Large intestine (tissue), 3 donors: ENCODE measurements around the gene TMEM59. TPM values are rescaled to one million over a fixed set of nuclear protein-coding genes. Genes with fewer than 3 reads are reported as not detected.
"Not testable (repeated sequence)": the region's sequence is repeated elsewhere in the genome, so short reads cannot be mapped to it uniquely, and the experiment has no call there.

ENCODE experiments used
- DNase-seq, 2 donors: peaks; one replicate each; pipeline versions ENCODE4 v3.0.0 to v3.0.0-alpha.2; 2013
- H3K27ac ChIP-seq: one replicate; pipeline ENCODE4 v1.5.1; 2013; ENCODE audit warnings: low read length
- H3K27me3 ChIP-seq: 2 replicates; pipeline ENCODE4 v1.6.1; 2013; ENCODE audit warnings: low read length; ENCODE audit not compliant: control insufficient read depth, insufficient read depth
- H3K36me3 ChIP-seq: 2 replicates; pipeline ENCODE4 v1.6.1; 2013; ENCODE audit warnings: low read length; ENCODE audit not compliant: control insufficient read depth, insufficient read depth
- H3K4me1 ChIP-seq: one replicate; pipeline ENCODE4 v1.6.1; 2013; ENCODE audit warnings: low read length; ENCODE audit not compliant: control insufficient read depth, insufficient read depth
- H3K4me3 ChIP-seq: one replicate; pipeline ENCODE4 v1.5.1; 2013; ENCODE audit warnings: low read length
- H3K9me3 ChIP-seq: one replicate; pipeline ENCODE4 v1.6.1; 2013; ENCODE audit warnings: mild to moderate bottlenecking, low read depth, low read length, moderate library complexity; ENCODE audit not compliant: control insufficient read depth
- WGBS: methylation state at CpG from one replicate; pipeline ENCODE4 v1.1.5; 2013; ENCODE audit warnings: low lambda C conversion rate; ENCODE audit not compliant: insufficient coverage; 5-methylcytosine and 5-hydroxymethylcytosine counted together
- polyA plus RNA-seq: library from polyadenylated mRNA; unstranded; fragments of 120-200 nt; gene quantifications from one replicate; pipeline ENCODE4 v1.2.1, GENCODE V29; 2013

TMEM59 gene
- polyA plus RNA-seq, 1 donor: 373 TPM

DNA sequence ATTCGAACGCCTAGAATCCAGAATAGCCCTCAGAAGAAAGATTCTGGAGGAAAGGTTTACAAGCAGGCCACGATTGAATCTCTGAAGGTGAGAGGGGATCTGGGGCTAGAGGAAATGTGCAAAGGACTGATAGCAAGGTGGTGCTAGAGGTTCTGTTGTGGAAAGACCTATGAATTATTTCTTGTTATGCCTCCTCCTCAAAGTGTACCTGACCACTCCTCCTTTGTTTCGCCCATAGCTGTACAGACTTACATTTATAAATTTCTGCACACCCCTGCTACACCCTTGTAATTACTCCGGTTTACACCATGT lies 1.4 kb upstream of the TMEM59 start:
- no peaks in the 10 kb centered on the region for H3K27me3 ChIP-seq
- no peaks in the 10 kb centered on the region for H3K9me3 ChIP-seq
- H3K4me3 ChIP-seq: peak overlapping the region; percentile 90
- peak in 1 of 2 donors; percentile 26 for DNase-seq
- no peaks in the 10 kb centered on the region for H3K36me3 ChIP-seq
- WGBS: 66% methylated on average over 2 of the region's 5 CpGs
- peaks cover 7% of the 10 kb centered on the region for H3K4me1 ChIP-seq
- no peak overlapping the region for H3K27ac ChIP-seq

DNA sequence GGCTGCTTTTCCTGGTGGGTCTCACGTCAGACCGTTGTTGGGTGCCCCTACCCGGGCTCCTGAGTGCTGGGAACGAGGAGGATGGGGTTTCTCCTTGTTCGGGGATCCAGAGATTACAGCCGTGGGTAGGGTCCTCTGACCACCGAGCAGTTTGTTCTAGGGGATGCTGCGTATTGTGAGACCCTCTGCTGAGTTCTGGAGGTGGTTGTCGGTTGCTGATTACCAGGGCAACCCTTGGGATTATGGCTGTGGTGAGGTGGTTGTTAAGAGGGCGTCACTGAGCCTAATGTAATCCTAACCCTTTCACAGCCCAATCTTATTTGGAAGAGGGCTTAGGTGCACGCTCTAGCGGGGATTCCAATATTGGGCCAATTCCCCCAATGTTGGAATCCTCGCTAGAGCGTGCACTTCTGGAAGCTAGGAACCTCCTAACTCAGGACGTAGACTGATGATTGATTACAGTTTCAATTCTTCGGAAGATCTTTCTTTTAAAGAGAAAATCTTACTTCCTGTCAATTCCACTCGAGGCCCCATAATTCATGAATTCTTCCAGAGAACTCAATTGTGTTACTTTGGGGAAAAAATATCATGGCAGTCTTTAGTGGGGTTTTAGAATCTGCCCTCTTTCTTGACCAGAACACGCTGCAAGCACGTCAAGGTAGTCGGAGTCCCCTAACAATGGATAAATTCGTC lies 887 bp upstream of the TMEM59 start:
- Histone ChIP-seq H3K27me3 (no peaks in the 10 kb centered on the region), H3K9me3 (no peaks in the 10 kb centered on the region), H3K4me3 (peak overlapping the region; percentile 90), H3K36me3 (no peaks in the 10 kb centered on the region), H3K4me1 (peaks cover 7% of the 10 kb centered on the region), H3K27ac (peak overlapping the region; percentile 96)
- WGBS: no CpG with 5 or more reads among the region's 21 CpGs
- no peak for DNase-seq

DNA sequence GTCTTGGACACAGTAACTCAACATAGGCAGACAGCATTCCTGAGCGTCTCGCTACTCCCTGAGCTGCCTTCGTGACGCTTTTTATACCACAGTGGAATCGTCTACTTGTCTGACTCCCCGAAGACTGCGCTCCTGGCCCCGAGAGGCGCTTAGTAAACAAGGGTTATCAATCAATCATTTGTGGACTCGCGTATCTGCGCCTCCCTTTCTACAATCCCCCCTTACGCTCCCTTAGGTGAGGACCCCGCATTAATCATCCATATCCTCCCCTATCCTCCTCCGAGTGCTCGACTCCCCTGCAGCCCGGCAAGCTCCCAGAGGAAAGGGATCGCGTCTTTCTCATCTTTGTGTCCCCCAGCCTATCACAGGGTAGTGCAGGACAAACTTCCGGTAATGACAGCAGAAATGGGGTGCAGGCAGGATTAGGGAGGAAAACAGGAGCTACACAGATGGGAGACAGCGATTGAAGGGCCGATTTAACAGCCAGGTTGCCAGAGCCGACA lies 522 bp downstream of the TMEM59 start:
- peak; percentile 42 to 75 for DNase-seq
- Histone ChIP-seq H3K4me1 (peaks cover 10% of the 10 kb centered on the region), H3K36me3 (no peaks in the 10 kb centered on the region), H3K27ac (peak overlapping the region; percentile 96), H3K4me3 (peak overlapping the region; percentile 90), H3K9me3 (no peaks in the 10 kb centered on the region), H3K27me3 (no peaks in the 10 kb centered on the region)
- WGBS: no CpG with 5 or more reads among the region's 23 CpGs

DNA sequence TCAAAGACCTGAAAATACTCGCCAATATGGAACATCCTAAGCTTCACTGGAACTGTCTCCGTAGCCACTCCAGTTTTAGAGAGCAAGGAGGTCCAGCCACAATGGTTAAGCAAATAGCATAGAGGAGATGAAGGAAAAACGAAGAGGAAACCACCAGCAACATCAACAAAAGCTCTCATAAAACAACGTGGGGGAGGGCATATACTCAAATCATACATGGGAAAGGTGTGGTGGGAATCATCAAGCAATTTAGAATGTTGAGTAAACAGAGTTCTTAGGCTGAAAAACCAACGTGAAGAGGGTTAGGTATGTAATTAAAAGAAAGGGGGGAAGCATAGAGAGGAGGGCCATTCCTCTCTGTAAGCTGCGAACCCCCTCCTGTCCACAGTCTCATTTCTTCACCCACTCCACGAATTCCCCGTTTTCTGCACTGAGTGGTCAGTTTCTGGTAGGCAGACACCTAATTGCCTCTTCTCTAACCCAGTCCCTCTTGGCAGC lies 1.0 kb downstream of the TMEM59 start:
- peaks cover 10% of the 10 kb centered on the region for H3K4me1 ChIP-seq
- DNase-seq: no peak
- 0% methylated on average over 2 of the region's 8 CpGs for WGBS

DNA sequence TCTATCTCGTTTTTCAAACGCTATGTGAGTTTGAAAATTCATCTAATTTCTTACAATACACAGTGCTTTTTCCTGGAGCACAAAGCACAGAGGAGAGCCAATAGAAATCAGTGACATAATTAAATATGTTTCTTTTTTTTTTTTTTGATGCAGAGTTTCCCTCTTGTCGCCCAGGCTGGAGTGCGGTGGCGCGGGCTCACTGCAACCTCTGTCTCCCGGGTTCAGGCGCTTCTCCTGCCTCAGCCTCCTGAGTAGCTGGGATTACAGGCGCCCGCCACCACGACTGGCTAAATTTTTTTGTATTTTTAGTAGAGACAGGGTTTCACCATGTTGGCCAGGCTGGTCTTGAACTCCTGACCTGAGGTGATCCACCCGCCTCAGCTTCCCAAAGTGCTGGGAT lies 2.6 kb downstream of the TMEM59 start:
- not testable (repeated sequence) for H3K9me3 ChIP-seq, DNase-seq, H3K27ac ChIP-seq, H3K27me3 ChIP-seq, H3K36me3 ChIP-seq, H3K4me3 ChIP-seq
- WGBS: no CpG with 5 or more reads among the region's 12 CpGs
- H3K4me1 ChIP-seq: peaks cover 10% of the 10 kb centered on the region

More for the DNA sequence above, 1.0 kb downstream of the TMEM59 start:
- Histone ChIP-seq H3K9me3 (no peaks in the 10 kb centered on the region), H3K36me3 (no peaks in the 10 kb centered on the region), H3K27me3 (no peaks in the 10 kb centered on the region), H3K4me3 (peak overlapping the region; percentile 90), H3K27ac (peak overlapping the region; percentile 96)

DNA sequence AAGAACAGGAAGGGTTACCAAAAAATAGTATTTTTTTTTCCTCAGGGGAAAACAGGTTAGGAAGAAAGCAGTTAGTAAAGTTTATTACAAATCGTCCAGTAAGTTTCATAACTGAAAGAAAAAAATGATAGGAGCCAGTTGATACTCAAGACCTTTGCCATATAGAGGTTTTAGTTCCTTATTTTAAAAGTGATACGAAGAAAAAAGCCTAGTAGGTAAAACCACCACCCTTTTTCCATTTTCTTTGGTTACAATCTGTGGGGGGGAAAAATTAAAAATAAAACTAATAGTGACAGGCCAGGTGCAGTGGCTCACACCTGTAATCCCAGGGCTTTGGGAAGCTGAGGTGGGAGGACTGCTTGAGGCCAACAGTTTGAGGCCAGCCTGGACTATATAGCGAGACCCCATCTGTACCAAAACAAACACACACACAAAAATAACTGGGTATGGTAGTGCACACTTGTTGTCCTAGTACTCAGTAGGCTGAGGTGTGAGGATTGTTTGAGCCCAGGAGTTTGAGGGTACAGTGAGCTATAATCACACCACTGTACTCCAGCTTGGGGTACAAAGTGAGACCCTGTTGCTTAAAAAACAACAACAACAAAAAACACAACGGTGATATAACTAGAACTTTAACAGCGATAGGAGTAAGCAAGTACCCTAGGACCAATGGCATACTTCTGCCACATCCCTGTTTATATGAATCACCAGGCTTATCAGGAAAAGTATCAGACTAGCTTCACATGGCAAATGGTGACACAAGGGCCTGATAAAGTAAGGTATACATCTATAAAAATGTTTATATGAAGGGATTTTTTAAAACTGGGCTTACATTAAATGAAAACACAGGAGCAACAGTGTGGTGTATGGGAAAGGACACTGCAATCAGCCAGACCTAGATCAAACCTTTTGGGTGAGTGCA lies 5.4 kb downstream of the TMEM59 start:
- no peak overlapping the region for H3K27ac ChIP-seq
- H3K36me3 ChIP-seq: peaks cover 9% of the 10 kb centered on the region
- H3K27me3 ChIP-seq: no peaks in the 10 kb centered on the region
- no peak overlapping the region for H3K4me3 ChIP-seq
- H3K9me3 ChIP-seq: no peaks in the 10 kb centered on the region
- WGBS: 87% methylated on average over 3 of the region's 5 CpGs
- DNase-seq: no peak
- peaks cover 4% of the 10 kb centered on the region for H3K4me1 ChIP-seq

DNA sequence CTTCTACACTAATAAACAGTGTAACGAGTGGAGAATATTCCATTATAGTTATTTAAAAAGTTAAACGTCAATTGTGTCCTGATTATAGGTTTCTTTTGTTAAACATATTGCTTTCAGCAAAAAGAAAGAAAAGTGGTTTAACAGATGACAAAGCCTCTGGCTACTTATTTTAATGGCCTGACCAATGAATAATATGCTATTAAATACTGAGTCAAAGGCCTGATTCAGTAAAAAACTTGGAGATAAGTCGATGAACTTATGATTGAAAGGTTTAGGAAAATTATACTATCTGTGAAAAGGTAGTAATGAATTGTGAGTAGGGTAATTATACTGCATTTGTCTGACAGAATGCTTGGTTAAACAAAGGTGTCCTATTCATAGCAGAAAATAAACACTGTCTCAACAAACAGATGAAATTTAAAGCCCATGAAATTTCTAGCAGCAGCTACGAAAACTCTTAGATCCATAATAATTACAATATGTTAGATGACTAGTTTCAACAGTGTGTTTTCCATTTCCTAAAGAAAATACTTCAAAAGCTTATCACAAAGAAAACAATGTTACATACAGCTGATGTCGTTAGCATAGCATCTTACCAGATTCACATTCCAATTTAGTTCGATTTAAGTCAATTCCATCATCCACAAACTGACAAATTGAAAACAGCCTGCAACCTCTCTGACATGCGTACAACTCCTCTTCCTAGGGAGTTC lies 6.2 kb downstream of the TMEM59 start:
- Histone ChIP-seq H3K27ac (no peak overlapping the region), H3K4me1 (peaks cover 4% of the 10 kb centered on the region), H3K9me3 (no peaks in the 10 kb centered on the region), H3K27me3 (no peaks in the 10 kb centered on the region), H3K4me3 (no peak overlapping the region), H3K36me3 (peaks cover 16% of the 10 kb centered on the region)
- 90% methylated on average over 4 of the region's 7 CpGs for WGBS
- DNase-seq: no peak

DNA sequence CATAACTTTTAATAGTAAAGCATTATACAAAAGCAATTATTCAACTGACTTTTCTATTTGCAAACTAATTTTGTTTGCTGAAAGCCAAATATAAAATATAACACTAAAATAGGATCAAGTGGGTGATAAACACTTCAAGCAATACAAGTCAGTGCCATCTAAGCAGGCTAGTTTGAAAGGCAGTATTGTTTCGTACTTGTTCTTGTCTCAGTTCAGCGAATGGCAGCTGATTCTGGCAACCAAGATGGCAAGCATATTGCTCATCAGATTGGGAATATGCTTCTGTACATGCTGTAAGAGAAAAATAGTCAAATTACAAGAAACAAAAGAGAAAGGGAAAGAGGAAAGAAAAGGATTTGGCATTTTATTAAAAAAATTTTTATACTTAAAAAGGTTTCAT lies 7.5 kb downstream of the TMEM59 start:
- no peak overlapping the region for H3K27ac ChIP-seq
- DNase-seq: no peak
- no CpG with 5 or more reads among the region's 2 CpGs for WGBS
- H3K4me3 ChIP-seq: no peak overlapping the region
- peaks cover 4% of the 10 kb centered on the region for H3K4me1 ChIP-seq
- H3K9me3 ChIP-seq: no peaks in the 10 kb centered on the region
- H3K36me3 ChIP-seq: peaks cover 19% of the 10 kb centered on the region
- H3K27me3 ChIP-seq: no peaks in the 10 kb centered on the region

DNA sequence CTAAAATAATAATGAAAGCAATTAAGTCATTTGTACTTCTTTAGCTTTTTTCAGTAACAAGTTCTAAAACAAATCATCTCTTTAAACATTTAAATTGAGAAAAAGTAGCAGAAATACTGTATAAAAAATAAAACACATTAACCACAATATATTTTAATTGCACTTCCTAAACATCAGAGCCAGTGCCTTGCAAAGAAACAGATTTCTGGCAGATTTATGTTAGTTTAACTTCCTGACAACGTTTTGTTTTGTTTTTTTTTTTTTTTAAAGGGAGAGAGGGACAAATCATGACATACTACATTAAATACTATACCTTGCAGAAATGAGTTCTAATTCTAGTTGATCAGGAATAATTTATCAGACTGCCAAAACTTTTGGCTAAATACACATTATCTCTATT lies 11.2 kb downstream of the TMEM59 start:
- WGBS: 40% methylated on average over 1 of the region's 1 CpG
- H3K4me3 ChIP-seq: no peak overlapping the region
- H3K4me1 ChIP-seq: no peaks in the 10 kb centered on the region
- H3K9me3 ChIP-seq: no peaks in the 10 kb centered on the region
- H3K36me3 ChIP-seq: peaks cover 41% of the 10 kb centered on the region
- no peak for DNase-seq
- no peak overlapping the region for H3K27ac ChIP-seq
- no peaks in the 10 kb centered on the region for H3K27me3 ChIP-seq

DNA sequence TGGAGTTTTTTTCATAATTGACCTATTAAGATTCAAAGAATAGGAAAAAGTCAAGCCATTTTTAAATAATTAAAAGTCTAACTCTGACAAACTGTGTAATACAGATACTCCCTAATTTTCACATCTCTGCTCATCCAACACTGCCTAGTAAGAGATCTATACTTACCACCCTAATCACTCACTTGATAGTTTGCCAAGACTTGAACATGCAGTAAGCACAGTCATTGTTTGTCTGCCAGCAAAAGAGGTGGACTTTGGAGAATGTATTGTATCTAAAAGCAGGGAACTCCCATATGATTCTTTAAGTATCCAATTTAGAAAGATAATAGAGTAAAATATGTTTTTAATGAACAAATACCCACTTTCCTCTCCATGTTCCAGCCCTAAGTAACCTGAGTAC lies 15.5 kb downstream of the TMEM59 start:
- H3K36me3 ChIP-seq: peaks cover 63% of the 10 kb centered on the region
- H3K27me3 ChIP-seq: no peaks in the 10 kb centered on the region
- H3K27ac ChIP-seq: no peak overlapping the region
- H3K4me3 ChIP-seq: no peak overlapping the region
- no peak for DNase-seq
- H3K4me1 ChIP-seq: no peaks in the 10 kb centered on the region
- no peaks in the 10 kb centered on the region for H3K9me3 ChIP-seq
